ENCODE data around the gene TSPAN11. TPM values are rescaled to one million over a fixed set of nuclear protein-coding genes. Genes with fewer than 3 reads are reported as not detected.

The TSPAN11 gene
- total RNA-seq, 1 experiment from 2014 or later = 4.6 TPM

- Mint-ChIP-seq H3K36me3 (peaks cover 9% of the 10 kb centered on the region), H3K4me1 (peaks cover 9% of the 10 kb centered on the region), H3K27me3 (ENCODE audit: low read depth) (no peaks in the 10 kb centered on the region; the same call in none of the 2 replicates), H3K9me3 (peaks cover 10% of the 10 kb centered on the region), H3K27ac (no peak overlapping the region), H3K4me3 (no peak overlapping the region)
- POLR2A ChIA-PET = no interaction called here
- CTCF ChIA-PET = no interaction called here
- TF ChIP-seq CREB1 (CRISPR knock-in tag; IDR thresholded peaks at IDR 0.05) (no peak), RORB (CRISPR knock-in tag; IDR thresholded peaks at IDR 0.05) (no peak), SMAD4 (CRISPR knock-in tag; IDR thresholded peaks at IDR 0.05) (no peak), KAT7 (CRISPR knock-in tag; IDR thresholded peaks at IDR 0.05; ENCODE audit: borderline replicate concordance) (no peak), JUN (CRISPR knock-in tag; IDR thresholded peaks at IDR 0.05) (no peak), ZMAT4 (CRISPR knock-in tag; IDR thresholded peaks at IDR 0.05) (no peak), FOXJ3 (CRISPR knock-in tag; IDR thresholded peaks at IDR 0.05; ENCODE audit: borderline replicate concordance) (no peak), TEAD1 (CRISPR knock-in tag; IDR thresholded peaks at IDR 0.05) (no peak), ZSCAN18 (CRISPR knock-in tag; IDR thresholded peaks at IDR 0.05) (no peak), ZNF425 (CRISPR knock-in tag; conservative IDR thresholded peaks at IDR 0.05) (no peak)
- TF ChIP-seq, protein P1, sequence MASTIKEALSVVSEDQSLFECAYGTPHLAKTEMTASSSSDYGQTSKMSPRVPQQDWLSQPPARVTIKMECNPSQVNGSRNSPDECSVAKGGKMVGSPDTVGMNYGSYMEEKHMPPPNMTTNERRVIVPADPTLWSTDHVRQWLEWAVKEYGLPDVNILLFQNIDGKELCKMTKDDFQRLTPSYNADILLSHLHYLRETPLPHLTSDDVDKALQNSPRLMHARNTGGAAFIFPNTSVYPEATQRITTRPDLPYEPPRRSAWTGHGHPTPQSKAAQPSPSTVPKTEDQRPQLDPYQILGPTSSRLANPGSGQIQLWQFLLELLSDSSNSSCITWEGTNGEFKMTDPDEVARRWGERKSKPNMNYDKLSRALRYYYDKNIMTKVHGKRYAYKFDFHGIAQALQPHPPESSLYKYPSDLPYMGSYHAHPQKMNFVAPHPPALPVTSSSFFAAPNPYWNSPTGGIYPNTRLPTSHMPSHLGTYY (CRISPR knock-in tag; IDR thresholded peaks at IDR 0.05) = no peak
- TF ChIP-seq, protein P2, sequence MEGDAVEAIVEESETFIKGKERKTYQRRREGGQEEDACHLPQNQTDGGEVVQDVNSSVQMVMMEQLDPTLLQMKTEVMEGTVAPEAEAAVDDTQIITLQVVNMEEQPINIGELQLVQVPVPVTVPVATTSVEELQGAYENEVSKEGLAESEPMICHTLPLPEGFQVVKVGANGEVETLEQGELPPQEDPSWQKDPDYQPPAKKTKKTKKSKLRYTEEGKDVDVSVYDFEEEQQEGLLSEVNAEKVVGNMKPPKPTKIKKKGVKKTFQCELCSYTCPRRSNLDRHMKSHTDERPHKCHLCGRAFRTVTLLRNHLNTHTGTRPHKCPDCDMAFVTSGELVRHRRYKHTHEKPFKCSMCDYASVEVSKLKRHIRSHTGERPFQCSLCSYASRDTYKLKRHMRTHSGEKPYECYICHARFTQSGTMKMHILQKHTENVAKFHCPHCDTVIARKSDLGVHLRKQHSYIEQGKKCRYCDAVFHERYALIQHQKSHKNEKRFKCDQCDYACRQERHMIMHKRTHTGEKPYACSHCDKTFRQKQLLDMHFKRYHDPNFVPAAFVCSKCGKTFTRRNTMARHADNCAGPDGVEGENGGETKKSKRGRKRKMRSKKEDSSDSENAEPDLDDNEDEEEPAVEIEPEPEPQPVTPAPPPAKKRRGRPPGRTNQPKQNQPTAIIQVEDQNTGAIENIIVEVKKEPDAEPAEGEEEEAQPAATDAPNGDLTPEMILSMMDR (IDR thresholded peaks at IDR 0.05) = no peak
- TF ChIP-seq, protein P3, sequence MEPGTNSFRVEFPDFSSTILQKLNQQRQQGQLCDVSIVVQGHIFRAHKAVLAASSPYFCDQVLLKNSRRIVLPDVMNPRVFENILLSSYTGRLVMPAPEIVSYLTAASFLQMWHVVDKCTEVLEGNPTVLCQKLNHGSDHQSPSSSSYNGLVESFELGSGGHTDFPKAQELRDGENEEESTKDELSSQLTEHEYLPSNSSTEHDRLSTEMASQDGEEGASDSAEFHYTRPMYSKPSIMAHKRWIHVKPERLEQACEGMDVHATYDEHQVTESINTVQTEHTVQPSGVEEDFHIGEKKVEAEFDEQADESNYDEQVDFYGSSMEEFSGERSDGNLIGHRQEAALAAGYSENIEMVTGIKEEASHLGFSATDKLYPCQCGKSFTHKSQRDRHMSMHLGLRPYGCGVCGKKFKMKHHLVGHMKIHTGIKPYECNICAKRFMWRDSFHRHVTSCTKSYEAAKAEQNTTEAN (CRISPR knock-in tag; IDR thresholded peaks at IDR 0.05) = no peak
- DNase-seq (ENCODE audit: low spot score) (no peak), ATAC-seq (no peak)
Observed at GRCh38 chr12:30942936-30943335, 16.4 kb downstream of the TSPAN11 start.

GRCh38 chr12:30945443-30946164 is 19.1 kb downstream of the TSPAN11 start:
- Mint-ChIP-seq H3K4me1 (peaks cover 23% of the 10 kb centered on the region), H3K27ac (no peak overlapping the region), H3K9me3 (peaks cover 13% of the 10 kb centered on the region), H3K4me3 (no peak overlapping the region), H3K27me3 (ENCODE audit: low read depth) (no peaks in the 10 kb centered on the region; the same call in 1 of the 2 replicates), H3K36me3 (peaks cover 11% of the 10 kb centered on the region)
- ATAC-seq = no peak
- ChIA-PET CTCF (interaction anchor here (0.7 to 0.9 kb wide), 2 partner anchors 20 to 40 kb away, joined by 3 read pairs; no protein-coding TSS in a partner anchor), POLR2A (no interaction called here)
- no peak for DNase-seq (ENCODE audit: low spot score)
- TF ChIP-seq ZNF416 (CRISPR knock-in tag; IDR thresholded peaks at IDR 0.05) (no peak), FOXJ3 (CRISPR knock-in tag; IDR thresholded peaks at IDR 0.05; ENCODE audit: borderline replicate concordance) (no peak), SP1 (CRISPR knock-in tag; conservative IDR thresholded peaks at IDR 0.05) (no peak), NR2C2 (CRISPR knock-in tag; IDR thresholded peaks at IDR 0.05) (no peak), E2F1 (CRISPR knock-in tag; IDR thresholded peaks at IDR 0.05) (no peak), CREB1 (CRISPR knock-in tag; IDR thresholded peaks at IDR 0.05) (no peak), NR1H2 (CRISPR knock-in tag; IDR thresholded peaks at IDR 0.05) (no peak), CREM (CRISPR knock-in tag; IDR thresholded peaks at IDR 0.05) (no peak), SMAD3 (CRISPR knock-in tag; IDR thresholded peaks at IDR 0.05; ENCODE audit: borderline replicate concordance) (no peak), CBFB (CRISPR knock-in tag; IDR thresholded peaks at IDR 0.05; ENCODE audit: low read depth) (no peak), EMX1 (CRISPR knock-in tag; IDR thresholded peaks at IDR 0.05) (no peak), JUN (CRISPR knock-in tag; IDR thresholded peaks at IDR 0.05) (no peak), GTF2I (CRISPR knock-in tag; conservative IDR thresholded peaks at IDR 0.05) (no peak)
- TF ChIP-seq, protein P4, sequence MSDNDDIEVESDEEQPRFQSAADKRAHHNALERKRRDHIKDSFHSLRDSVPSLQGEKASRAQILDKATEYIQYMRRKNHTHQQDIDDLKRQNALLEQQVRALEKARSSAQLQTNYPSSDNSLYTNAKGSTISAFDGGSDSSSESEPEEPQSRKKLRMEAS (CRISPR knock-in tag; IDR thresholded peaks at IDR 0.05) = no peak
